Tibial nerve (tissue), 4 donors: ENCODE measurements around the gene ZC3H15. TPM values are rescaled to one million over a fixed set of nuclear protein-coding genes. Genes with fewer than 3 reads are reported as not detected.

Experiments
- DNase-seq, 2 donors: peaks; one replicate each; pipeline ENCODE4 v3.0.0-alpha.2; 2019; ENCODE audit warnings: low spot score in 2 of 2
- H3K27ac ChIP-seq, 4 donors: fragments of 200-600 bp; sonication (generic) in 3 of 4; one replicate each; pipeline ENCODE4 v1.5.1; 2017 to 2019; ENCODE audit warnings: mild to moderate bottlenecking in 1 of 4
- H3K27me3 ChIP-seq, 2 donors: fragments of 200-600 bp; sonication (generic) in 1 of 2; one replicate each; pipeline versions ENCODE4 v1.5.1 to v1.6.0; 2017 to 2019
- H3K36me3 ChIP-seq, 3 donors: fragments of 200-600 bp; sonication (generic); one replicate each; pipeline ENCODE4 v1.5.1; 2018 to 2019
- H3K4me1 ChIP-seq, 4 donors: fragments of 200-600 bp; sonication (generic) in 3 of 4; one replicate each; pipeline ENCODE4 v1.5.1; 2017 to 2019
- H3K4me3 ChIP-seq, 4 donors: fragments of 200-600 bp; sonication (generic) in 3 of 4; one replicate each; pipeline ENCODE4 v1.5.1; 2017 to 2019; ENCODE audit warnings: mild to moderate bottlenecking in 1 of 4, moderate library complexity in 1 of 4
- H3K9me3 ChIP-seq, 4 donors: fragments of 200-600 bp; sonication (generic) in 3 of 4; one replicate each; pipeline ENCODE4 v1.5.1; 2017 to 2019
- CTCF ChIP-seq, 5 experiments: fragments of 200-600 bp in 3 of 5; fragments of 450-650 bp in 2 of 5; sonication (generic) in 3 of 5; IDR thresholded peaks; one replicate each; pipeline ENCODE4 v1.5.1; 2016 to 2019; ENCODE audit warnings: antibody characterized with exemption in 5 of 5, mild to moderate bottlenecking in 3 of 5, moderate library complexity in 2 of 5
- EP300 ChIP-seq, 2 donors: sonication (generic); formaldehyde crosslinking; IDR thresholded peaks; one replicate each; pipeline ENCODE4 v1.6.1; 2017; ENCODE audit warnings: antibody characterized with exemption in 2 of 2, mild to moderate bottlenecking in 1 of 2
- POLR2A ChIP-seq, 2 donors: fragments of 450-650 bp; IDR thresholded peaks; one replicate each; pipeline ENCODE4 v1.6.1; 2017; ENCODE audit warnings: antibody characterized with exemption in 2 of 2, mild to moderate bottlenecking in 2 of 2, moderate library complexity in 2 of 2
- WGBS, 2 donors: methylation state at CpG; one replicate each; pipeline ENCODE4 v1.1.5; 2018; 5-methylcytosine and 5-hydroxymethylcytosine counted together
- total RNA-seq, 4 donors: library from RNA; depleted of rRNA; stranded (reverse); fragments of >200 nt; gene quantifications; one replicate each; pipeline ENCODE4 v1.1.0, GENCODE V29; 2016

The ZC3H15 gene
- total RNA-seq, 4 donors from 2014 or later = 45.7 to 50.7 (median 48.4) TPM

GRCh38 chr2:186477790-186478189 lies 8.3 kb upstream of the ZC3H15 start:
- Histone ChIP-seq H3K9me3 (no peaks in the 10 kb centered on the region), H3K4me3 (no peak overlapping the region), H3K27ac (no peak overlapping the region), H3K4me1 (no peaks in the 10 kb centered on the region), H3K27me3 (no peaks in the 10 kb centered on the region), H3K36me3 (no peaks in the 10 kb centered on the region)
- DNase-seq = no peak
- WGBS, 2 donors = 89 to 96% methylated on average over 3 of the region's 3 CpGs
- no peak for TF ChIP-seq POLR2A (IDR thresholded peaks at IDR 0.05)
- TF ChIP-seq EP300 (IDR thresholded peaks at IDR 0.05) = no peak
- TF ChIP-seq CTCF (IDR thresholded peaks at IDR 0.05) = no peak

- 93 to 98% methylated on average over 1 of the region's 1 CpG for WGBS, 2 donors
- no peaks in the 10 kb centered on the region for H3K27me3 ChIP-seq
- no peak overlapping the region for H3K27ac ChIP-seq
- no peak overlapping the region for H3K4me3 ChIP-seq
- H3K36me3 ChIP-seq = no peaks in the 10 kb centered on the region
- no peaks in the 10 kb centered on the region for H3K9me3 ChIP-seq
- peaks cover 0 to 23% (median 5%) of the 10 kb centered on the region in 4 donors for H3K4me1 ChIP-seq
- DNase-seq = no peak
- no peak for TF ChIP-seq POLR2A (IDR thresholded peaks at IDR 0.05)
Measured at GRCh38 chr2:186480991-186481390, 5.1 kb upstream of the ZC3H15 start.

- WGBS, 2 donors = 46 to 51% methylated on average over 6 of the region's 6 CpGs
- Histone ChIP-seq H3K4me1 (peaks cover 0 to 47% (median 24%) of the 10 kb centered on the region in 4 donors), H3K9me3 (no peaks in the 10 kb centered on the region), H3K4me3 (peak overlapping the region in 1 of 4 donors; percentile 72), H3K27me3 (no peaks in the 10 kb centered on the region), H3K27ac (peak overlapping the region in 2 of 4 donors; percentile 11 to 16), H3K36me3 (no peaks in the 10 kb centered on the region)
- TF ChIP-seq CTCF (IDR thresholded peaks at IDR 0.05) (no peak), EP300 (IDR thresholded peaks at IDR 0.05) (no peak), POLR2A (IDR thresholded peaks at IDR 0.05) (no peak)
- DNase-seq = no peak
Measured at GRCh38 chr2:186484062-186484735, 1.9 kb upstream of the ZC3H15 start.

- H3K27ac ChIP-seq = peak overlapping the region; percentile 90 to 97 (median 94)
- TF ChIP-seq CTCF (IDR thresholded peaks at IDR 0.05) (no peak), EP300 (IDR thresholded peaks at IDR 0.05) (no peak), POLR2A (IDR thresholded peaks at IDR 0.05) (no peak)
- DNase-seq = no peak
- H3K4me1 ChIP-seq = peaks cover 0 to 59% (median 29%) of the 10 kb centered on the region in 4 donors
- WGBS, 2 donors = 0% methylated on average over 10 of the region's 10 CpGs
- H3K27me3 ChIP-seq = no peaks in the 10 kb centered on the region
- peak overlapping the region; percentile 72 to 96 (median 90) for H3K4me3 ChIP-seq
- H3K9me3 ChIP-seq = no peaks in the 10 kb centered on the region
- H3K36me3 ChIP-seq = no peaks in the 10 kb centered on the region
Measured at GRCh38 chr2:186485576-186485870, 537 bp upstream of the ZC3H15 start.

- Histone ChIP-seq H3K9me3 (no peaks in the 10 kb centered on the region), H3K4me1 (peaks cover 0 to 73% (median 36%) of the 10 kb centered on the region in 4 donors), H3K36me3 (no peaks in the 10 kb centered on the region), H3K4me3 (peak overlapping the region; percentile 72 to 96 (median 90)), H3K27ac (peak overlapping the region; percentile 90 to 97 (median 94)), H3K27me3 (no peaks in the 10 kb centered on the region)
- WGBS, 2 donors = 2 to 3% methylated on average over 31 of the region's 31 CpGs
- TF ChIP-seq EP300 (IDR thresholded peaks at IDR 0.05) (no peak), CTCF (IDR thresholded peaks at IDR 0.05) (no peak), POLR2A (IDR thresholded peaks at IDR 0.05) (no peak)
- DNase-seq = no peak
Measured at GRCh38 chr2:186486651-186487647, 889 bp downstream of the ZC3H15 start.
